ENCODE results near the gene NHSL2.

Gene NHSL2

DNA sequence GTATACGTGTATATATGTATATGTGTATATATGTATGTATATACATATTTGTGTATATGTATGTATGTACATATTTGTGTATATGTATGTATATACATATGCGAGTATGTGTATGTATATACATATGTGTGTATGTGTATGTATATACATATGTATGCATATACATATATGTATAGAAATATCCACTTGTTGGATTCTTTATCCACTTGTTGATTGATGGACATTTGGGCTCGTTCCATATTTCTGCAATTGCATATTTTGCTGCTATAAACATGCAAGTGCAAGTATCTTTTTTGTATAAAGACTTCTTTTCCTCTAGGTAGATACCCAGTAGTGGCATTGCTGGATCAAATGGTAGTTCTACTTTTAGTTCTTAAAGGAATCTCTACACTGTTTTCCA is 25.5 kb upstream of the NHSL2 start:
- H3K79me1 ChIP-seq (ENCODE audit: low read depth, low read length) = no peaks in the 10 kb centered on the region
- H3K4me1 ChIP-seq (ENCODE audit: control insufficient read depth in 2 of 2, insufficient read depth in 1 of 2, low read depth in 1 of 2, low read length in 2 of 2) = no peaks in the 10 kb centered on the region
- H2BK120ac ChIP-seq (ENCODE audit: low read depth, low read length) = no peak overlapping the region
- H3K4me3 ChIP-seq (ENCODE audit: low read length in 2 of 2) = no peak overlapping the region
- no peak for DNase-seq (ENCODE audit: low spot score)
- H3K9me3 ChIP-seq (replicated peaks in 1 of 2; ENCODE audit: control insufficient read depth in 2 of 2, insufficient read depth in 1 of 2, low read depth in 1 of 2, low read length in 2 of 2) = no peaks in the 10 kb centered on the region
- H2AK5ac ChIP-seq (ENCODE audit: low read depth, low read length) = no peak overlapping the region
- no peak overlapping the region for H2AFZ ChIP-seq (ENCODE audit: low read length)
- 88% methylated on average over 1 of the region's 3 CpGs; no CpG with 5 or more reads in 1 of the 2 donors for WGBS, 2 donors (ENCODE audit: extremely low coverage in 2 of 2, insufficient read length in 2 of 2, insufficient replicate concordance in 1 of 2)
- H3K36me3 ChIP-seq (replicated peaks in 1 of 2; ENCODE audit: control insufficient read depth in 2 of 2, insufficient read depth in 2 of 2, low read length in 2 of 2) = no peaks in the 10 kb centered on the region
- no peak overlapping the region for H2BK15ac ChIP-seq (ENCODE audit: low read length)
- no peak overlapping the region for H3K9ac ChIP-seq (ENCODE audit: low read depth, low read length, poor library complexity)
- H4K91ac ChIP-seq (ENCODE audit: low read depth, low read length, poor library complexity) = no peak overlapping the region
- H3K18ac ChIP-seq (ENCODE audit: low read length) = no peak overlapping the region
- H3K27ac ChIP-seq (replicated peaks; ENCODE audit: low read length) = no peak overlapping the region
- no peak overlapping the region for H3K4me2 ChIP-seq (ENCODE audit: insufficient read depth, low read length, poor library complexity, severe bottlenecking)
- H4K8ac ChIP-seq (ENCODE audit: low read depth, low read length) = no peak overlapping the region
- H3K4ac ChIP-seq (ENCODE audit: low read length) = no peak overlapping the region
- H3K14ac ChIP-seq (ENCODE audit: low read length) = no peak overlapping the region
- H3K23ac ChIP-seq (ENCODE audit: low read depth, low read length, poor library complexity) = no peak overlapping the region
- no peaks in the 10 kb centered on the region for H3K27me3 ChIP-seq (ENCODE audit: control insufficient read depth in 3 of 3, insufficient read depth in 3 of 3, low read depth in 1 of 3, low read length in 3 of 3)
- H2BK5ac ChIP-seq (ENCODE audit: low read length) = no peak overlapping the region
- H2BK12ac ChIP-seq (ENCODE audit: low read length) = no peak overlapping the region

DNA sequence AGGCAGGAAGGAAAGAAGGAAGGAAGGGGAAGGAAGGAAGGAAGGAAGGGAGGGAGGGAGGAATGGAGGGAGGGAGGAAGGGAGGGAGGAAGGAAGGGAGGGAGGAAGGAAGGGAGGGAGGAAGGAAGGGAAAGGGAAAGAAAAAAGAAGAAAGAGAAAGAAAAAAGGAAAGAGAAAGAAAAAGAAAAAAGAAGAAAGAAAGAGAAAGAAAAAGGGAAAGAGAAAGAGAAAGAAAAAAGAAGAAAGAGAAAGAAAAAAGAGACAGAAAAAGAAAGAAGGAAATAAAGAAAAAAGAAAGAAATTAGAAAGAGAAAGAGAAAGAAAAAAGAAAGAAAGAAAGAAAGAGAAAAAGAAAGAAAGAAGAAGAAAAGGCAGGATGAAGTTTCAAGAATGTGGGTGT is 15.0 kb upstream of the NHSL2 start:
- H3K27me3 ChIP-seq (ENCODE audit: control insufficient read depth in 3 of 3, insufficient read depth in 3 of 3, low read depth in 1 of 3, low read length in 3 of 3) = peaks cover 0 to 2% (median 0%) of the 10 kb centered on the region in 3 experiments
- no peak overlapping the region for H2BK15ac ChIP-seq (ENCODE audit: low read length)
- no peak overlapping the region for H4K8ac ChIP-seq (ENCODE audit: low read depth, low read length)
- no peak overlapping the region for H2BK120ac ChIP-seq (ENCODE audit: low read depth, low read length)
- H3K27ac ChIP-seq (replicated peaks; ENCODE audit: low read length) = no peak overlapping the region
- no peak overlapping the region for H3K4me3 ChIP-seq (ENCODE audit: low read length in 2 of 2)
- H3K79me1 ChIP-seq (ENCODE audit: low read depth, low read length) = no peaks in the 10 kb centered on the region
- H2AK5ac ChIP-seq (ENCODE audit: low read depth, low read length) = no peak overlapping the region
- no peak overlapping the region for H2BK12ac ChIP-seq (ENCODE audit: low read length)
- H3K9ac ChIP-seq (ENCODE audit: low read depth, low read length, poor library complexity) = no peak overlapping the region
- no peak overlapping the region for H2AFZ ChIP-seq (ENCODE audit: low read length)
- H3K4ac ChIP-seq (ENCODE audit: low read length) = no peak overlapping the region
- no peak overlapping the region for H3K23ac ChIP-seq (ENCODE audit: low read depth, low read length, poor library complexity)
- no peak overlapping the region for H2BK5ac ChIP-seq (ENCODE audit: low read length)
- no peak overlapping the region for H3K4me2 ChIP-seq (ENCODE audit: insufficient read depth, low read length, poor library complexity, severe bottlenecking)
- no peak overlapping the region for H4K91ac ChIP-seq (ENCODE audit: low read depth, low read length, poor library complexity)
- no peak overlapping the region for H3K14ac ChIP-seq (ENCODE audit: low read length)
- no peak overlapping the region for H3K18ac ChIP-seq (ENCODE audit: low read length)
- H3K9me3 ChIP-seq (replicated peaks in 1 of 2; ENCODE audit: control insufficient read depth in 2 of 2, insufficient read depth in 1 of 2, low read depth in 1 of 2, low read length in 2 of 2) = no peaks in the 10 kb centered on the region
- no peaks in the 10 kb centered on the region for H3K36me3 ChIP-seq (replicated peaks in 1 of 2; ENCODE audit: control insufficient read depth in 2 of 2, insufficient read depth in 2 of 2, low read length in 2 of 2)
- no peaks in the 10 kb centered on the region for H3K4me1 ChIP-seq (ENCODE audit: control insufficient read depth in 2 of 2, insufficient read depth in 1 of 2, low read depth in 1 of 2, low read length in 2 of 2)
- DNase-seq (ENCODE audit: low spot score) = no peak

DNA sequence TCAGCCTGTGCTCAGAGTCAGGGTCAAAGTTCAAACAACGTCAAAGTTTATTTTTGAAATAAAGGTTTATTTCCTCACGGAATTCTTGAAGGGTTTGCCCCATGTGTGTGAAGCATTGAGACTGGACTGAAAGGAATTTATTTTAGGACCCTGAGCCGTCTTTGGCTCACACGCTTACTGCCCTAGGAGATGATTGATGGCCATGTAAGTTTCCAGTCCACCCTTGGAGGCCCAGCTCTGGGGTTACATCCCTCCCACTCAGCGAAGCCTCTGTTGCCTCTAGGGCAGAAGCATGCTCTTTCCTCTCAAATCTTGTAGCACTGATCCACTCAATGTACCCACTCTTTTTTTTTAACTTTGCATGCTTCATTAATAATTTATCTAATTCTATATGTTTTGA is 4.5 kb upstream of the NHSL2 start:
- Histone ChIP-seq H2BK12ac (ENCODE audit: low read length) (no peak overlapping the region), H3K9me3 (replicated peaks in 1 of 2; ENCODE audit: control insufficient read depth in 2 of 2, insufficient read depth in 1 of 2, low read depth in 1 of 2, low read length in 2 of 2) (no peaks in the 10 kb centered on the region), H2BK15ac (ENCODE audit: low read length) (no peak overlapping the region), H3K79me1 (ENCODE audit: low read depth, low read length) (no peaks in the 10 kb centered on the region), H4K91ac (ENCODE audit: low read depth, low read length, poor library complexity) (no peak overlapping the region), H2AFZ (ENCODE audit: low read length) (no peak overlapping the region), H3K4me3 (ENCODE audit: low read length in 2 of 2) (no peak overlapping the region), H3K18ac (ENCODE audit: low read length) (no peak overlapping the region), H2AK5ac (ENCODE audit: low read depth, low read length) (no peak overlapping the region), H3K36me3 (replicated peaks in 1 of 2; ENCODE audit: control insufficient read depth in 2 of 2, insufficient read depth in 2 of 2, low read length in 2 of 2) (no peaks in the 10 kb centered on the region), H3K27me3 (ENCODE audit: control insufficient read depth in 3 of 3, insufficient read depth in 3 of 3, low read depth in 1 of 3, low read length in 3 of 3) (no peaks in the 10 kb centered on the region), H4K8ac (ENCODE audit: low read depth, low read length) (no peak overlapping the region), H2BK120ac (ENCODE audit: low read depth, low read length) (no peak overlapping the region), H3K23ac (ENCODE audit: low read depth, low read length, poor library complexity) (no peak overlapping the region), H3K4me1 (ENCODE audit: control insufficient read depth in 2 of 2, insufficient read depth in 1 of 2, low read depth in 1 of 2, low read length in 2 of 2) (no peaks in the 10 kb centered on the region), H3K9ac (ENCODE audit: low read depth, low read length, poor library complexity) (no peak overlapping the region), H2BK5ac (ENCODE audit: low read length) (no peak overlapping the region), H3K27ac (replicated peaks; ENCODE audit: low read length) (no peak overlapping the region), H3K4me2 (ENCODE audit: insufficient read depth, low read length, poor library complexity, severe bottlenecking) (no peak overlapping the region), H3K4ac (ENCODE audit: low read length) (no peak overlapping the region), H3K14ac (ENCODE audit: low read length) (no peak overlapping the region)
- WGBS, 2 donors (ENCODE audit: extremely low coverage in 2 of 2, insufficient read length in 2 of 2, insufficient replicate concordance in 1 of 2) = no CpG with 5 or more reads among the region's 5 CpGs
- DNase-seq (ENCODE audit: low spot score) = no peak

DNA sequence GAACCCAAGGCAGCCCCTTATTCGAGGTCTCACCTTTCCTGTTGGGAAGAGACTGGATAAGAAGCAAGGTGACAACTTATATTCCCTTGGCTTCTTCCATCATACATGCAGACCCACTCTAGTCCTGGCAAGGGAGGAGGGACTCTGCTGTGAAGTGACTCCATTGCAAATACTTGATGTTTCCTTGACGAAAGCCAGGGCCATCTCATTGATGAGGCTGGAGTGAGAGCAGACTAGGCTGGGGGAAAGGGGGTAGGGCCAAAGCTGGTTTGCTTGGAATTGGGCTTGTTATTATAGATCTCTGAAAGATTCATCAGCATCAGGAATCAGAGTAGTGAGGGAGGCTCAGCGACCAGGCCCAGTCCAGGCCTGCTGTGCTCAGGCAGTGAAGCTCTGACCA is 2.3 kb upstream of the NHSL2 start:
- Histone ChIP-seq H3K18ac (ENCODE audit: low read length) (no peak overlapping the region), H3K23ac (ENCODE audit: low read depth, low read length, poor library complexity) (no peak overlapping the region), H3K4me3 (ENCODE audit: low read length in 2 of 2) (no peak overlapping the region), H2BK15ac (ENCODE audit: low read length) (no peak overlapping the region), H3K79me1 (ENCODE audit: low read depth, low read length) (peaks cover 3% of the 10 kb centered on the region), H4K91ac (ENCODE audit: low read depth, low read length, poor library complexity) (no peak overlapping the region), H3K4me1 (ENCODE audit: control insufficient read depth in 2 of 2, insufficient read depth in 1 of 2, low read depth in 1 of 2, low read length in 2 of 2) (peaks cover 7 to 10% of the 10 kb centered on the region in 2 donors), H3K9ac (ENCODE audit: low read depth, low read length, poor library complexity) (no peak overlapping the region), H3K4ac (ENCODE audit: low read length) (no peak overlapping the region), H3K36me3 (replicated peaks in 1 of 2; ENCODE audit: control insufficient read depth in 2 of 2, insufficient read depth in 2 of 2, low read length in 2 of 2) (peaks cover 0 to 9% of the 10 kb centered on the region in 2 donors), H2AFZ (ENCODE audit: low read length) (no peak overlapping the region), H2BK120ac (ENCODE audit: low read depth, low read length) (no peak overlapping the region), H3K4me2 (ENCODE audit: insufficient read depth, low read length, poor library complexity, severe bottlenecking) (no peak overlapping the region), H3K27ac (replicated peaks; ENCODE audit: low read length) (no peak overlapping the region), H4K8ac (ENCODE audit: low read depth, low read length) (no peak overlapping the region), H2BK5ac (ENCODE audit: low read length) (no peak overlapping the region), H2AK5ac (ENCODE audit: low read depth, low read length) (no peak overlapping the region), H3K9me3 (replicated peaks in 1 of 2; ENCODE audit: control insufficient read depth in 2 of 2, insufficient read depth in 1 of 2, low read depth in 1 of 2, low read length in 2 of 2) (no peaks in the 10 kb centered on the region), H2BK12ac (ENCODE audit: low read length) (no peak overlapping the region), H3K27me3 (ENCODE audit: control insufficient read depth in 3 of 3, insufficient read depth in 3 of 3, low read depth in 1 of 3, low read length in 3 of 3) (no peaks in the 10 kb centered on the region), H3K14ac (ENCODE audit: low read length) (no peak overlapping the region)
- no CpG with 5 or more reads among the region's 3 CpGs for WGBS, 2 donors (ENCODE audit: extremely low coverage in 2 of 2, insufficient read length in 2 of 2, insufficient replicate concordance in 1 of 2)
- DNase-seq (ENCODE audit: low spot score) = no peak
